GM06990 (cell line): ENCODE measurements around the gene GCSAM.

Experiments used
- DNase-seq: peaks from one replicate; pipeline ENCODE4 v3.0.0-alpha.2; 2011; ENCODE audit not compliant: insufficient read length; ENCODE audit errors: extremely low read depth
- H3K27me3 ChIP-seq: replicated peaks from 2 replicates; pipeline ENCODE4 v1.6.0; 2011; ENCODE audit warnings: low read length; ENCODE audit not compliant: control insufficient read depth, insufficient read depth
- H3K36me3 ChIP-seq: 2 replicates; pipeline ENCODE4 v1.5.1; 2011; ENCODE audit warnings: low read length; ENCODE audit not compliant: control insufficient read depth, insufficient read depth
- H3K4me3 ChIP-seq: replicated peaks from 2 replicates; pipeline ENCODE4 v1.5.1; 2011; ENCODE audit warnings: low read depth, mild to moderate bottlenecking, control low read depth, low read length
- TF ChIP-seq, protein P1 (sequence below): IDR thresholded peaks from 2 replicates; pipeline ENCODE4 v1.5.1; 2011; ENCODE audit warnings: low read length, control low read depth, mild to moderate bottlenecking, inconsistent platforms; ENCODE audit not compliant: insufficient read depth, poor library complexity, severe bottlenecking

The GCSAM gene

DNA sequence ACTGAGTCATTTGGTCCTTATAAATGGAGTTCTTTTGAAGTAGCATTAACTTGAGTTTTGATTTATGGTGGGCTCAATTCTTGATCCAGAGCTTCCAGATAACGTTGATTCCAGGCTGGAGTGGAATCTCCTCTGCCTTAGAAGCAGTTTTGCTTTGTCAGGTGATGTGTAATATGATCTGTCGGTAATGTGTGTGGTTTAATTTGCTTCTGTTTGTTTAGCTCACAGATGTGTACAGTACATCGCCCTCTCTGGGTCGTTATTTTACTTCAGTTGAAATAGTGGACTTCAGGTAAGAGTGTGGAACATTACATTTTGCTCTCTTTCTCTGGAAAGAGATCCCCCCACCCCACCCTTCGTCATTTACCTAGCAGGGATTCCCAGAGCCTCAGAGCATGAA, 23.7 kb downstream of the GCSAM start:
- TF ChIP-seq, protein P1, sequence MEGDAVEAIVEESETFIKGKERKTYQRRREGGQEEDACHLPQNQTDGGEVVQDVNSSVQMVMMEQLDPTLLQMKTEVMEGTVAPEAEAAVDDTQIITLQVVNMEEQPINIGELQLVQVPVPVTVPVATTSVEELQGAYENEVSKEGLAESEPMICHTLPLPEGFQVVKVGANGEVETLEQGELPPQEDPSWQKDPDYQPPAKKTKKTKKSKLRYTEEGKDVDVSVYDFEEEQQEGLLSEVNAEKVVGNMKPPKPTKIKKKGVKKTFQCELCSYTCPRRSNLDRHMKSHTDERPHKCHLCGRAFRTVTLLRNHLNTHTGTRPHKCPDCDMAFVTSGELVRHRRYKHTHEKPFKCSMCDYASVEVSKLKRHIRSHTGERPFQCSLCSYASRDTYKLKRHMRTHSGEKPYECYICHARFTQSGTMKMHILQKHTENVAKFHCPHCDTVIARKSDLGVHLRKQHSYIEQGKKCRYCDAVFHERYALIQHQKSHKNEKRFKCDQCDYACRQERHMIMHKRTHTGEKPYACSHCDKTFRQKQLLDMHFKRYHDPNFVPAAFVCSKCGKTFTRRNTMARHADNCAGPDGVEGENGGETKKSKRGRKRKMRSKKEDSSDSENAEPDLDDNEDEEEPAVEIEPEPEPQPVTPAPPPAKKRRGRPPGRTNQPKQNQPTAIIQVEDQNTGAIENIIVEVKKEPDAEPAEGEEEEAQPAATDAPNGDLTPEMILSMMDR = no peak
- Histone ChIP-seq H3K27me3 (no peaks in the 10 kb centered on the region), H3K36me3 (no peaks in the 10 kb centered on the region), H3K4me3 (no peak overlapping the region)
- no peak for DNase-seq

DNA sequence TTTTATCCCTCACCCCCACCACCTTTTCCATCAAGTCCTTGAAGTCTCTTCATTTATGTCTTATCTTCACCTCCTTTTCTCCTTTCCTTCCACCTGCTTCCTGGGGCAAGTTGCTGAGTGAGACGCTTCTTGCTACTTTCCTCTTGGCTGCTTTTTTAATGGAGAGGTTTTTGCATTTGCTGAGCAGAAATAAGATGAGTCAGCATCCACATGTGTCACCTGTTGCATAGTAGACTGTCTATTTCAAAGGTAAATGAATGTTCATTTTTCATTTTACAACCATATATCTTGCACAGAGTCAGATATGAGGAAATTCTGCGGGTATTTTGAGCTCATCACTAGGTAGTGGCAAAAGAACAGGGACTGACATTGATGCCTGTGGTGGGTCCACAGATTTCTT, 28.3 kb downstream of the GCSAM start:
- Histone ChIP-seq H3K36me3 (no peaks in the 10 kb centered on the region), H3K4me3 (no peak overlapping the region), H3K27me3 (no peaks in the 10 kb centered on the region)
- DNase-seq = no peak
- TF ChIP-seq, protein P1 = no peak

DNA sequence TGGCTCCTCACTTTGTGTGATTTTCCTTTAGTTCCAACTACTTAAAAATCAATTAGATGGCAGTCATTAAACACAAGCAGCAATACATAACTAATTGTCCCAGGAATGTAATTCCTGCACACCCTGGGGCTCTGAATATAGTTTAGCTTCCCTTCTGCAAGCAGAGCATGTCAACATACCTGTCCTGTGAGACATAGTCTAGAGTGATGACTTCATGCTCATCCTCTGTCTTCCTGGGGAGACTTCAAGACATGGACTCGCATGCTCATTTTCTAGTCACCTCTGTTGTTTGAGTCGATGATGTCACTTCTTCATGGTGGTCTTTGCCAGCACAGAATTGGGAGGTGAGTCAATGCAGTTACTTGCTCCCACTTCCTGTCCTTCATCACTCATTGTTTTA, 31.1 kb downstream of the GCSAM start:
- TF ChIP-seq, protein P1 = no peak
- Histone ChIP-seq H3K27me3 (no peaks in the 10 kb centered on the region), H3K36me3 (no peaks in the 10 kb centered on the region), H3K4me3 (no peak overlapping the region)
- no peak for DNase-seq

DNA sequence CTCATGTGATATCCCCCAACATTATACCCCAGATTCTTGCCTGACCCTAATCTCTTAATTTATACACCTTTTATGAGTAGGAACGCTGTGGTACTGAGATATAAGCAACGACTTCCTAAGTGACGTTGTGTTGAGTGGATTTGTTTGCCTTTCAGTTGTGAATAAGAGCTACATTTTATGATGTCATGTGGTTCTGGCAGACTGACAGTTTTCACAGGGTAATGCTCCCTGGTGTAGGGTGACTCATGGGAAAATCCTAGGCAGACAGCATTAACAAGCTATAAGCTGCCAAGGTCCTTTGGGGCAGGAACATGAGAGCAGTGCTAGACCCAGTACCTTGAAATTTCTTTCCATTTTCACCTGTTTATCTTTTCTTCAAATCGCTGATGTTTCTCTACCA, 35.7 kb downstream of the GCSAM start:
- Histone ChIP-seq H3K27me3 (no peaks in the 10 kb centered on the region), H3K36me3 (no peaks in the 10 kb centered on the region), H3K4me3 (no peak overlapping the region)
- TF ChIP-seq, protein P1 = no peak
- DNase-seq = no peak

DNA sequence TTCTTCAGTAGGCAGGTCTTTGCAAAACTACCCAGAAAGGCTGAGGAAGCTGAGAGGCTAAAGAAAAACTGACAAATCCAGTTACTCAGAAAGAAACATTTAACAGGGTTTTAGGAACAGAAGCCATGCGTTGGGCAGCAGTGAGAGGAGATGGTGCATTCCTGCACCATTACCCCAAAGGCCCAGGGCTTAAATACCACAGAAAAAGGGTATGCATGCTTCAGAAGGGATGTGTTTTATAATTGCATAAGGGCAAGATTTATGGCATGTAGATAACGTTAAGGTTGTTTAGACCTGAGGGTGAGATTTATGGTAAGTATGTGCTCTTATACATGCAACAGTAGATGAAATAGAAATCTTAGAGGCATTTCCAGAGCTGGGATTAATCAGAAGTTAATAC, 36.9 kb downstream of the GCSAM start:
- no peaks in the 10 kb centered on the region for H3K27me3 ChIP-seq
- no peak for DNase-seq
- H3K4me3 ChIP-seq = no peak overlapping the region
- TF ChIP-seq, protein P1 = no peak
- H3K36me3 ChIP-seq = no peaks in the 10 kb centered on the region

DNA sequence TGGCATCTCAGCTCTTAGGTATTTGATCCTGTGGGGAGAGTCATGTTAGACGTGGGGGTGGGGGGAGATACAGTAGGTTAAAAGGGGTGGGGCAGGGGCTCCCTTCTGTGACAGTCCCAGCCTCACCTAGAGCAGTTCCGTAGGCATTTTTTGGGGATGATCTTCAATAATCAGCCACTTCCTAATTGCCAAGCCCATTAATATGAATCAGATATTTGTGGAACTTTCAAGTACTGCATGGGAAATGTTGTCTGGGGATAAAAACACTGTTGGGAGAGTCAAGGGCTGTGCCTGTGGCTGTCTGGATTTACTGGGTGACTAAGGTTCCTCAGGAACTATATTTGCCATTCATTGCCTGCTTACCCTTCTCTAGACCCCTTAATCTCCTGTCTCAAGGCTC, 37.3 kb downstream of the GCSAM start:
- Histone ChIP-seq H3K27me3 (no peaks in the 10 kb centered on the region), H3K36me3 (no peaks in the 10 kb centered on the region), H3K4me3 (no peak overlapping the region)
- TF ChIP-seq, protein P1 = no peak
- DNase-seq = no peak
